Fibroblast of lung (primary cell): ENCODE results near the gene ITM2C. TPM values are rescaled to one million over a fixed set of nuclear protein-coding genes. Genes with fewer than 3 reads are reported as not detected.

Experiments used
- DNase-seq, 2 donors: peaks; one replicate each; pipeline versions ENCODE4 v3.0.0 to v3.0.0-alpha.2; 2010; ENCODE audit warnings: low read depth in 2 of 2
- H2AFZ ChIP-seq: 2 replicates; pipeline ENCODE4 v1.5.1; 2012; ENCODE audit warnings: low read length, control low read depth, inconsistent platforms
- H3K27ac ChIP-seq: 2 replicates; pipeline ENCODE4 v1.5.1; 2011; ENCODE audit warnings: low read length, control low read depth; ENCODE audit not compliant: insufficient read depth
- H3K27me3 ChIP-seq: 2 replicates; pipeline ENCODE4 v1.5.1; 2011; ENCODE audit warnings: mild to moderate bottlenecking, low read length; ENCODE audit not compliant: control insufficient read depth, insufficient read depth
- H3K36me3 ChIP-seq: 2 replicates; pipeline ENCODE4 v1.5.1; 2011; ENCODE audit warnings: low read length; ENCODE audit not compliant: control insufficient read depth, insufficient read depth
- H3K4me1 ChIP-seq: 2 replicates; pipeline ENCODE4 v1.5.1; 2011; ENCODE audit warnings: low read length; ENCODE audit not compliant: control insufficient read depth, insufficient read depth; ENCODE audit errors: extremely low read depth
- H3K4me2 ChIP-seq: 2 replicates; pipeline ENCODE4 v1.5.1; 2011; ENCODE audit warnings: low read length, control low read depth; ENCODE audit not compliant: insufficient read depth; ENCODE audit errors: extremely low read depth
- H3K4me3 ChIP-seq, 4 experiments: fragments of 200-600 bp in 1 of 4; sonication (generic) in 1 of 4; replicated peaks in 1 of 4; 2 replicates each; pipeline ENCODE4 v1.5.1; 2011 to 2016; ENCODE audit warnings: low read length in 4 of 4, low read depth in 3 of 4, mild to moderate bottlenecking in 3 of 4, control low read depth in 2 of 4, inconsistent platforms in 1 of 4, mixed read lengths in 1 of 4; ENCODE audit not compliant: insufficient read depth in 1 of 4; ENCODE audit errors: control extremely low read depth in 1 of 4
- H3K79me2 ChIP-seq: 2 replicates; pipeline ENCODE4 v1.5.1; 2012; ENCODE audit warnings: mild to moderate bottlenecking, low read length, inconsistent platforms; ENCODE audit not compliant: control insufficient read depth, insufficient read depth
- H3K9ac ChIP-seq: 2 replicates; pipeline ENCODE4 v1.5.1; 2011; ENCODE audit warnings: mild to moderate bottlenecking, low read length, control low read depth; ENCODE audit not compliant: insufficient read depth
- H3K9me3 ChIP-seq: 2 replicates; pipeline ENCODE4 v1.5.1; 2012; ENCODE audit warnings: low read depth, low read length; ENCODE audit not compliant: control insufficient read depth, insufficient read depth
- H4K20me1 ChIP-seq: 2 replicates; pipeline ENCODE4 v1.5.1; 2011; ENCODE audit warnings: low read length; ENCODE audit not compliant: control insufficient read depth, insufficient read depth; ENCODE audit errors: extremely low read depth
- CTCF ChIP-seq, 2 donors: IDR thresholded peaks in 1 of 2; conservative IDR thresholded peaks in 1 of 2; 1 replicate in 1 of 2; 2 replicates in 1 of 2; pipeline ENCODE4 v1.5.1; 2011 to 2012; ENCODE audit warnings: low read length in 2 of 2, control low read depth in 1 of 2, inconsistent platforms in 1 of 2, low read depth in 1 of 2, mild to moderate bottlenecking in 1 of 2
- EZH2 ChIP-seq: IDR thresholded peaks from 2 replicates; pipeline ENCODE4 v1.5.1; 2012; ENCODE audit warnings: low read length, control low read depth, mild to moderate bottlenecking; ENCODE audit errors: missing control alignments
- polyA plus RNA-seq, 2 donors: library from polyadenylated mRNA; depleted of rRNA in 1 of 2; stranded (reverse) in 1 of 2; unstranded in 1 of 2; fragments of >200 nt; gene quantifications; 2 replicates each; pipeline ENCODE4 v1.2.1, GENCODE V29; 2011 to 2012; ENCODE audit warnings: missing spikeins in 1 of 2
- total RNA-seq: library from RNA; depleted of rRNA; stranded (reverse); fragments of >200 nt; gene quantifications from 2 replicates; pipeline ENCODE4 v1.2.1, GENCODE V29; 2014

ITM2C gene
- total and polyA plus RNA-seq, 2 donors (not counting 1 experiment from before 2014, with no cell fraction given), result 77.3 to 236 TPM

- Histone ChIP-seq H4K20me1 (no peaks in the 10 kb centered on the region), H3K27me3 (peaks cover 4% of the 10 kb centered on the region), H3K4me1 (peaks cover 8% of the 10 kb centered on the region), H3K9ac (no peak overlapping the region), H3K79me2 (no peaks in the 10 kb centered on the region), H3K9me3 (no peaks in the 10 kb centered on the region), H3K27ac (no peak overlapping the region), H3K36me3 (no peaks in the 10 kb centered on the region), H2AFZ (no peak overlapping the region), H3K4me3 (no peak overlapping the region), H3K4me2 (no peak overlapping the region)
- no peak for DNase-seq
- no peak for TF ChIP-seq EZH2
Measured at GRCh38 chr2:230910546-230911177, 45.9 kb downstream of the ITM2C start.

- Histone ChIP-seq H3K9ac (no peak overlapping the region), H3K27ac (no peak overlapping the region), H3K27me3 (peaks cover 4% of the 10 kb centered on the region), H3K9me3 (no peaks in the 10 kb centered on the region), H2AFZ (no peak overlapping the region), H3K79me2 (no peaks in the 10 kb centered on the region), H3K4me2 (no peak overlapping the region), H3K4me1 (peaks cover 8% of the 10 kb centered on the region), H4K20me1 (no peaks in the 10 kb centered on the region), H3K4me3 (no peak overlapping the region), H3K36me3 (no peaks in the 10 kb centered on the region)
- TF ChIP-seq EZH2 (no peak), CTCF (conservative IDR thresholded peaks at IDR 0.05 in 1 of 2, IDR thresholded peaks at IDR 0.05 in 1 of 2; ENCODE audit: low read depth in 1 of 2, low read length in 2 of 2) (no peak)
- no peak for DNase-seq
Measured at GRCh38 chr2:230912046-230912445, 47.3 kb downstream of the ITM2C start.

GRCh38 chr2:230912724-230913123 is 48.0 kb downstream of the ITM2C start:
- Histone ChIP-seq H3K27me3 (peaks cover 4% of the 10 kb centered on the region), H3K9me3 (no peaks in the 10 kb centered on the region), H3K9ac (no peak overlapping the region), H3K36me3 (no peaks in the 10 kb centered on the region), H3K4me1 (peaks cover 8% of the 10 kb centered on the region), H3K4me2 (no peak overlapping the region), H3K27ac (no peak overlapping the region), H3K79me2 (no peaks in the 10 kb centered on the region), H2AFZ (no peak overlapping the region), H3K4me3 (no peak overlapping the region), H4K20me1 (no peaks in the 10 kb centered on the region)
- DNase-seq, result no peak
- no peak for TF ChIP-seq EZH2
- TF ChIP-seq CTCF (conservative IDR thresholded peaks at IDR 0.05 in 1 of 2, IDR thresholded peaks at IDR 0.05 in 1 of 2; ENCODE audit: low read depth in 1 of 2, low read length in 2 of 2), result no peak
